ENCODE results near the gene WIPF2.
"Not testable (repeated sequence)": the region's sequence is repeated elsewhere in the genome, so short reads cannot be mapped to it uniquely, and the experiment has no call there.

WIPF2 gene

DNA sequence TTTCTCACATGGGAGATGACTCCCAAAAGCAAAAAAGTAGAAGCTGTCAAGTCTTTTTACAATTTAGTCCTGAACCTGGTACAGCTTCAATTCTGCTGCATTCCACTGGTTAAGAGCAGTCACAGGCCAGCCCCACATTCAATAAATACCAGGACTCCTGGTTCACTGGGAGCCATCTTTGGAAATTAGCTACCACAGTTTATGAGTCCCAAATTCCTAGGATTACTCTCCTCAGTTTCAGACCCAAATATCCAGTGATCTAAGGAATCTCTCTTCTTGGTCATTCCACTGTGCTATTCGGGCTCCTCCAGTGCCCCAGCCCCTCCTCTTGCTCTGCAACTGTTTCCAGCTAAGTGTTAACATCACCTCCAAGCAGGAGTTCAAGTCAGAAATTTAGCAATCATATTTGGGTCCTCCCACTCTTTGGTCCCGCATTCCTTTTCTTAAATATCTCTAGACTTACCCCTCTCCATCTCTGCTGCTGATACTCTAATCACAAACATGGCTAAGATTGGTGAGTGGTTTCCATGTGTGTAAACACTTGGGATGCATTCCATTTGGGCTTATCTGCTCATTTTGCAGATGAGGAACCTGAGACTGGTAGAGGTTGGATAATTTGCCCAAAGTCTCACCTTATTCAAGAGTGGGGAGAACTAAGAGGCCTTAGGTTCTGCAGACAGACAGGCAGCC, 9.6 kb upstream of the WIPF2 start:
- H3K27ac ChIP-seq, result no peak overlapping the region
- no peak for TF ChIP-seq CTCF (conservative IDR thresholded peaks at IDR 0.05)
- TF ChIP-seq ZFX (IDR thresholded peaks at IDR 0.05), result no peak

DNA sequence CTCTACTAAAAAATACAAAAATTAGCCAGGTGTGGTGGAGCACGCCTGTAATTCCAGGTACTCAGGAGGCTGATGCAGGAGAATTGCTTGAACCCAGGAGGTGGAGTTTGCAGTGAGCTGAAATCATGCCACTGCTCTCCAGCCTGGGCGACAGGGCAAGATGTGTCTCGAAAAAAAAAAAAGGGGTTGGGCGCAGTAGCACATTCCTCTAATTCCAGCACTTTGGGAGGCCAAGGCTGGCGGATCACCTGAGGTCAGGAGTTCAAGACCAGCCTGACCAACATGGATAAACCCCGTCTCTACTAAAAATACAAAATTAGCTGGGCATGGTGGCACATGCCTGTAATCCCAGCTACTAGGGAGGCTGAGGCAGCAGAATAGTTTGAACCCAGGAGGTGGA, 5.2 kb upstream of the WIPF2 start:
- H3K27ac ChIP-seq, result not testable (repeated sequence)

DNA sequence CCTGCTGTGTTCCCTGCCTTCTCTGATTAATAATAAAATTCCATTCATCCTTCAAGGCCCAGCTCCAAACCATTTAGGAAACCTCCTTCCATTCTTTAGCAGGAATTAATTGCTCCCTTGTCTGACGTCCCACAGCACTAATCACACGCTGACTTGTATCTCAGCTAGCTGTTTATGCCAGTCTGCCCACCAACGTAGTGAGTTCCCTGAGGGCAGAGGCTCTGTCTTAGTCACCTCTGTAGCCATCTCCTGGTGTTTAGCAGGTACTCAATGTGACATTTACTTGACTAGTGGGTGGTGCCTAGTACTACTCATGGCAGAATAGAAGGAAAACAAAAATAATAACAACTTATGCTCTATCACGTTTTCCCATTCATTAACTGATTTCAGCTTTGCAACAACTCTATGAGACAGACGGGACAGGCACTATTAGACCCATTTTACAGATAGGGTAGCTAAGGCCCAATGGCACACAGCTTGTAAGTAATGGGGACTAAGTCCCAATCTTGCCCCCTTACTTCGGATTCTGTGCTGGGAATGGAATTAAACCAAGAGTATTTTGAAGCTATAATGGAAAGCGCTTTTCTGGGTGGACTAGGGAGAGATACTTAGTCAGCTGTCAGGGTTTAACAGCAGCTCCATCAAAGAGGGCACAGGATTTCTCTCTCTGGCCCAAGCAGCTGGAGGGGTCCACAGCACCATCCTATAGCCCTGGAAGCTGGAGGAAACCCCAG, 931 bp upstream of the WIPF2 start:
- H3K27ac ChIP-seq, result no peak overlapping the region; the same call in 1 of the 2 replicates
- TF ChIP-seq CTCF (conservative IDR thresholded peaks at IDR 0.05) (no peak), ZFX (IDR thresholded peaks at IDR 0.05) (no peak)

GRCh38 chr17:40219594-40220338, 662 bp downstream of the WIPF2 start:
- TF ChIP-seq ZFX (IDR thresholded peaks at IDR 0.05), result no peak
- no peak for TF ChIP-seq CTCF (conservative IDR thresholded peaks at IDR 0.05)
- H3K27ac ChIP-seq, result peak overlapping the region; percentile 74

DNA sequence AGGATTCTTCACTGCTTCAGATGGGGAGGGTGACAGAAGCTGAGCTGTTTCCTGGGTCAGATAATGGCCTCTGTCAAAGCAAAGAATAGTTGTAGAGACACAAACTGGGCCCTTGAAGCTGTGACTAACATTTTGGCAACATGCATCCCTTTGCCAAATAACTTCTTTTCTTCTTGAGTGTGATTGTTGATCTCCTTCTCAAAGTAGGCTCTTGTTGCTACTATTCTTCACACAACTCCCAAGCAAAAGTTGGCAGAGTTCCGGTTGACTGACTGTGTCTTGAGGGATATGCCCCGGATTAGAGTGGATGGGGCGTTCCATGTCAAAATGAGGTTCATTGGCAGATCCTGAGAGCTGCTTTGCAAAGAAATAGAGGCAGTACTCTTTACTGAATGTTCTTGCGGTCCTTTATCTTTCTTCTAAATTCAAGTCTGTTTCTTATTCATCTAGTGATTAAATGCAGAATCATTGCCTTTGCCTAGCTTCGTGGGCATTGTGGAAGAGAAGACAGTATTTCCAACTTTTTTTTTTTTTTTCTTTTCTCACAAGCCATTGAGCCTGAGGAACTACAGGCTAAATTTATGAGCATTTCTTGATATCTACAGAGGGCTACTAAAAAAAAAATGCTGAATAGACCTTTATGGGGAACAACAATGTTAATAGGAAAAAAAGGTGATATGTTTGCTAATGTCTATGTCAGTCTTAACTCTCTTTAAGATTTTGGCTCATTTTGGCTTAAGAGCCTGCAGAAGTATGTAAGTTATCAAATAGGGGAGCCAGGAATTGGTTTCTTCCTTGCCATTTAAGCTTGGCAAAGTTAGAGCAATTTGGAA, 5.8 kb downstream of the WIPF2 start:
- no peak overlapping the region for H3K27ac ChIP-seq
- TF ChIP-seq CTCF (conservative IDR thresholded peaks at IDR 0.05), result no peak
- TF ChIP-seq ZFX (IDR thresholded peaks at IDR 0.05), result no peak

- H3K27ac ChIP-seq, result not testable (repeated sequence)
Measured at GRCh38 chr17:40229146-40229545, 10.0 kb downstream of the WIPF2 start.

DNA sequence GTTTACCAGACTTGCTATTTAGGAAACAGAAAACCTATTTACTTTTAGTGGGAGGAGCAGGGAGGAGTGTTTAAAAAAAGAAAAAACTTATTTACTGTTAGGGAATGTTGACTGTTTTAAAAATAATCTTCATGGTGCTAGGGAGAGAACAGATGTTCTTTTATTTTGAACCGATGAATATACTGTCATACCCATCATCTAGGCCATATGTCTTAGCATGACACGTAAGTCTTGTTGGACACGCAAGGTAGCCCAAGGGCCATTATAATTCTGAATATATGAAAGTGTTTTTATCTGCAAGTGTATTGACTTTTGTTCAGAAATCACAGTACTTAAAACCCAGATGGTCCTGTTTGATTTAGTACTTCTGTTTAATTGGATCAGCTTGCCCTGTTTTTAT, 11.6 kb downstream of the WIPF2 start:
- TF ChIP-seq ZFX (IDR thresholded peaks at IDR 0.05) (no peak), CTCF (conservative IDR thresholded peaks at IDR 0.05) (no peak)
- no peak overlapping the region for H3K27ac ChIP-seq

- H3K27ac ChIP-seq, result not testable (repeated sequence)
Measured at GRCh38 chr17:40231928-40232327, 12.8 kb downstream of the WIPF2 start.

Data from C4-2B (cell line).